G401.6 (cell line): ENCODE data around the gene DLG5.

ENCODE experiments used
- FAIRE-seq: peaks from 2 replicates; lab custom pipeline; 2012; peaks lifted over from hg19 to GRCh38; lab: Jason Lieb, UNC

DLG5 gene

GRCh38 chr10:77867124-77867719, 59.3 kb downstream of the DLG5 start:
- FAIRE-seq: no peak

- no peak for FAIRE-seq
Observed at GRCh38 chr10:77866598-77866997, 60.0 kb downstream of the DLG5 start.

GRCh38 chr10:77865580-77866324, 60.8 kb downstream of the DLG5 start:
- FAIRE-seq: no peak

- no peak for FAIRE-seq
Observed at GRCh38 chr10:77864151-77864851, 62.3 kb downstream of the DLG5 start.

GRCh38 chr10:77863446-77863845, 63.1 kb downstream of the DLG5 start:
- no peak for FAIRE-seq

- FAIRE-seq: no peak
Observed at GRCh38 chr10:77862595-77862994, 64.0 kb downstream of the DLG5 start.

- no peak for FAIRE-seq
Observed at GRCh38 chr10:77861366-77861765, 65.2 kb downstream of the DLG5 start.

GRCh38 chr10:77859865-77860282, 66.7 kb downstream of the DLG5 start:
- FAIRE-seq: no peak

GRCh38 chr10:77859200-77859864, 67.2 kb downstream of the DLG5 start:
- FAIRE-seq: no peak

- FAIRE-seq: no peak
Observed at GRCh38 chr10:77857272-77857671, 69.3 kb downstream of the DLG5 start.

GRCh38 chr10:77856566-77856965, 70.0 kb downstream of the DLG5 start:
- no peak for FAIRE-seq

- FAIRE-seq: no peak
Observed at GRCh38 chr10:77855404-77856155, 71.0 kb downstream of the DLG5 start.

GRCh38 chr10:77854115-77854514, 72.4 kb downstream of the DLG5 start:
- FAIRE-seq: no peak

- FAIRE-seq: no peak
Observed at GRCh38 chr10:77853256-77853655, 73.3 kb downstream of the DLG5 start.

- no peak for FAIRE-seq
Observed at GRCh38 chr10:77850620-77851231, 75.8 kb downstream of the DLG5 start.

- FAIRE-seq: no peak
Observed at GRCh38 chr10:77849039-77849664, 77.4 kb downstream of the DLG5 start.

GRCh38 chr10:77846718-77847311, 79.7 kb downstream of the DLG5 start:
- FAIRE-seq: peak; percentile 86

GRCh38 chr10:77845451-77845850, 81.1 kb downstream of the DLG5 start:
- FAIRE-seq: no peak

- FAIRE-seq: no peak
Observed at GRCh38 chr10:77844713-77845445, 81.7 kb downstream of the DLG5 start.

GRCh38 chr10:77844177-77844576, 82.4 kb downstream of the DLG5 start:
- no peak for FAIRE-seq
